ENCODE measurements around the gene RAB7B. TPM values are rescaled to one million over a fixed set of nuclear protein-coding genes. Genes with fewer than 3 reads are reported as not detected.

RAB7B gene
- total RNA-seq, 1 donor, result 0.10 TPM

GRCh38 chr1:205962821-205963221 is 40.4 kb downstream of the RAB7B start:
- Histone ChIP-seq H3K9me3 (ENCODE audit: low read depth, low read length) (no peaks in the 10 kb centered on the region), H3K4me1 (ENCODE audit: insufficient read depth, low read length) (peaks cover 18% of the 10 kb centered on the region), H3K27me3 (ENCODE audit: insufficient read depth, low read length) (no peaks in the 10 kb centered on the region), H3K4me3 (ENCODE audit: low read length) (no peak overlapping the region)

GRCh38 chr1:205961991-205962820 is 41.0 kb downstream of the RAB7B start:
- Histone ChIP-seq H3K4me3 (ENCODE audit: low read length) (no peak overlapping the region), H3K9me3 (ENCODE audit: low read depth, low read length) (no peaks in the 10 kb centered on the region), H3K4me1 (ENCODE audit: insufficient read depth, low read length) (peaks cover 18% of the 10 kb centered on the region), H3K27me3 (ENCODE audit: insufficient read depth, low read length) (no peaks in the 10 kb centered on the region)

GRCh38 chr1:205961405-205961804 is 41.8 kb downstream of the RAB7B start:
- Histone ChIP-seq H3K4me1 (ENCODE audit: insufficient read depth, low read length) (peaks cover 18% of the 10 kb centered on the region), H3K27me3 (ENCODE audit: insufficient read depth, low read length) (no peaks in the 10 kb centered on the region), H3K9me3 (ENCODE audit: low read depth, low read length) (no peaks in the 10 kb centered on the region), H3K4me3 (ENCODE audit: low read length) (no peak overlapping the region)

- Histone ChIP-seq H3K4me3 (ENCODE audit: low read length) (no peak overlapping the region), H3K4me1 (ENCODE audit: insufficient read depth, low read length) (peaks cover 18% of the 10 kb centered on the region), H3K9me3 (ENCODE audit: low read depth, low read length) (no peaks in the 10 kb centered on the region), H3K27me3 (ENCODE audit: insufficient read depth, low read length) (no peaks in the 10 kb centered on the region)
These were observed 43.4 kb downstream of the RAB7B start for GRCh38 chr1:205959789-205960188.

- Histone ChIP-seq H3K4me1 (ENCODE audit: insufficient read depth, low read length) (peaks cover 10% of the 10 kb centered on the region), H3K27me3 (ENCODE audit: insufficient read depth, low read length) (no peaks in the 10 kb centered on the region), H3K4me3 (ENCODE audit: low read length) (no peak overlapping the region), H3K9me3 (ENCODE audit: low read depth, low read length) (no peaks in the 10 kb centered on the region)
These were observed 47.7 kb downstream of the RAB7B start for GRCh38 chr1:205955499-205955898.

- peaks cover 10% of the 10 kb centered on the region for H3K4me1 ChIP-seq (ENCODE audit: insufficient read depth, low read length)
- no peak overlapping the region for H3K4me3 ChIP-seq (ENCODE audit: low read length)
- no peaks in the 10 kb centered on the region for H3K9me3 ChIP-seq (ENCODE audit: low read depth, low read length)
- no peaks in the 10 kb centered on the region for H3K27me3 ChIP-seq (ENCODE audit: insufficient read depth, low read length)
These were observed 48.3 kb downstream of the RAB7B start for GRCh38 chr1:205954819-205955404.

GRCh38 chr1:205951746-205952145 is 51.4 kb downstream of the RAB7B start:
- Histone ChIP-seq H3K9me3 (ENCODE audit: low read depth, low read length) (no peaks in the 10 kb centered on the region), H3K4me3 (ENCODE audit: low read length) (no peak overlapping the region), H3K27me3 (ENCODE audit: insufficient read depth, low read length) (no peaks in the 10 kb centered on the region), H3K4me1 (ENCODE audit: insufficient read depth, low read length) (peaks cover 19% of the 10 kb centered on the region)

GRCh38 chr1:205950826-205951549 is 52.2 kb downstream of the RAB7B start:
- peaks cover 19% of the 10 kb centered on the region for H3K4me1 ChIP-seq (ENCODE audit: insufficient read depth, low read length)
- no peaks in the 10 kb centered on the region for H3K27me3 ChIP-seq (ENCODE audit: insufficient read depth, low read length)
- no peak overlapping the region for H3K4me3 ChIP-seq (ENCODE audit: low read length)
- H3K9me3 ChIP-seq (ENCODE audit: low read depth, low read length), result no peaks in the 10 kb centered on the region

GRCh38 chr1:205950280-205950679 is 52.9 kb downstream of the RAB7B start:
- peaks cover 19% of the 10 kb centered on the region for H3K4me1 ChIP-seq (ENCODE audit: insufficient read depth, low read length)
- H3K27me3 ChIP-seq (ENCODE audit: insufficient read depth, low read length), result no peaks in the 10 kb centered on the region
- no peak overlapping the region for H3K4me3 ChIP-seq (ENCODE audit: low read length)
- no peaks in the 10 kb centered on the region for H3K9me3 ChIP-seq (ENCODE audit: low read depth, low read length)

- Histone ChIP-seq H3K4me3 (ENCODE audit: low read length) (no peak overlapping the region), H3K27me3 (ENCODE audit: insufficient read depth, low read length) (no peaks in the 10 kb centered on the region), H3K4me1 (ENCODE audit: insufficient read depth, low read length) (peaks cover 19% of the 10 kb centered on the region), H3K9me3 (ENCODE audit: low read depth, low read length) (no peaks in the 10 kb centered on the region)
These were observed 53.4 kb downstream of the RAB7B start for GRCh38 chr1:205949753-205950152.

GRCh38 chr1:205948886-205949285 is 54.3 kb downstream of the RAB7B start:
- Histone ChIP-seq H3K9me3 (ENCODE audit: low read depth, low read length) (no peaks in the 10 kb centered on the region), H3K4me3 (ENCODE audit: low read length) (no peak overlapping the region), H3K4me1 (ENCODE audit: insufficient read depth, low read length) (peaks cover 19% of the 10 kb centered on the region), H3K27me3 (ENCODE audit: insufficient read depth, low read length) (no peaks in the 10 kb centered on the region)

- no peaks in the 10 kb centered on the region for H3K9me3 ChIP-seq (ENCODE audit: low read depth, low read length)
- H3K27me3 ChIP-seq (ENCODE audit: insufficient read depth, low read length), result no peaks in the 10 kb centered on the region
- H3K4me1 ChIP-seq (ENCODE audit: insufficient read depth, low read length), result peaks cover 19% of the 10 kb centered on the region
- no peak overlapping the region for H3K4me3 ChIP-seq (ENCODE audit: low read length)
These were observed 55.2 kb downstream of the RAB7B start for GRCh38 chr1:205948039-205948438.

- H3K4me3 ChIP-seq (ENCODE audit: low read length), result no peak overlapping the region
- no peaks in the 10 kb centered on the region for H3K27me3 ChIP-seq (ENCODE audit: insufficient read depth, low read length)
- no peaks in the 10 kb centered on the region for H3K9me3 ChIP-seq (ENCODE audit: low read depth, low read length)
- peaks cover 19% of the 10 kb centered on the region for H3K4me1 ChIP-seq (ENCODE audit: insufficient read depth, low read length)
These were observed 56.2 kb downstream of the RAB7B start for GRCh38 chr1:205947024-205947423.

- no peak overlapping the region for H3K4me3 ChIP-seq (ENCODE audit: low read length)
- no peaks in the 10 kb centered on the region for H3K27me3 ChIP-seq (ENCODE audit: insufficient read depth, low read length)
- peaks cover 9% of the 10 kb centered on the region for H3K4me1 ChIP-seq (ENCODE audit: insufficient read depth, low read length)
- no peaks in the 10 kb centered on the region for H3K9me3 ChIP-seq (ENCODE audit: low read depth, low read length)
These were observed 58.1 kb downstream of the RAB7B start for GRCh38 chr1:205945069-205945468.

- H3K9me3 ChIP-seq (ENCODE audit: low read depth, low read length), result no peaks in the 10 kb centered on the region
- H3K27me3 ChIP-seq (ENCODE audit: insufficient read depth, low read length), result no peaks in the 10 kb centered on the region
- peaks cover 9% of the 10 kb centered on the region for H3K4me1 ChIP-seq (ENCODE audit: insufficient read depth, low read length)
- no peak overlapping the region for H3K4me3 ChIP-seq (ENCODE audit: low read length)
These were observed 58.7 kb downstream of the RAB7B start for GRCh38 chr1:205944525-205944924.

Data from mononuclear cell (primary cell).